ENCODE data around the gene APMAP. TPM values are rescaled to one million over a fixed set of nuclear protein-coding genes. Genes with fewer than 3 reads are reported as not detected.
A peak's percentile ranks its signal among the peaks of the same experiment; 100 is the strongest.

The APMAP gene
- total RNA-seq, 1 donor from 2014 or later: 95.2 TPM

DNA sequence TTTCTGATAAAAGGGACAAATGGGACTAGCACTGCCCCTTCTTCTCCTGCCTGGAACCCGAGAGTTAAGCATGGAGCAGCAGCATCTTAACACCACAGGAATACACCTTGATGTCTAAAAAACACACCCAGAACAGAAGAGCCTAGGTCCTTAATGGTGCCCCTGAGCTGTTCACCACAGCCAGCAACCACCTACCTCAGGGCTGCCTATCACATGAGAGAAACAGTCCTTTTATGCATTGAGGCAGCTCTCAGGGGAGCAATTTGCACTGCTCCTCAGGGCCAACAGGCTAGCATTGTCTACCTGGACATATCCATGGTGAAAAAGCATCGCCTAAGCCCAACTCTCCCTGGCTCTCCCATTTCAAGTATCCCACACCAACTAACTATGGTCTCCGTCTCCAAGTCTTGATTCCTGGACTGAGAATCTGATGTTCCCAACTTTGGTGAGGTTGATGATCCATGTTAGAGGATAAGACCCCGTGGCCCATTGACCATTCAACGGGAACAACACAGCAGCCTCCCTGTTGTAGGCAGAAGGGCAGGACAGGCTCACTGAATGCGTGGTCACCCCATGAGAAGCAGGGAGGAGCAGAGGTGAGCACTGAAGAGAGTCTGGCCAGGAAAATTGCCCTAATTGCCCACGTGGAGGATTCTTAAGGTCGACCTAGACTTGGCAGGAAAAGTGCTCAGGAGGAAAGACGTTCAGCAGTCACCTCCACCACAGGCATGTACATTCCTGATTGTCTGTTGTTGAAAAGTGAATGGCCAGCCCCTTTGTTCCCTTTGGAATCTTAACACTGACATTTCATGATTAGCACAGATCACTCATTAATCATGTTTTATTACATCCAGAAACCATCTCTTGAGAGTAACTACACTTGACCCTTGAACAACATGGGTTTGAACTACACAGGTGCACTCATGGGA is 4.2 kb upstream of the APMAP start:
- Mint-ChIP-seq H3K9me3 (ENCODE audit: unreplicated experiment) (no peaks in the 10 kb centered on the region), H3K4me3 (ENCODE audit: unreplicated experiment) (no peak overlapping the region), H3K4me1 (ENCODE audit: unreplicated experiment) (peaks cover 25% of the 10 kb centered on the region), H3K27ac (ENCODE audit: unreplicated experiment) (no peak overlapping the region), H3K27me3 (ENCODE audit: unreplicated experiment) (peaks cover 8% of the 10 kb centered on the region), H3K36me3 (ENCODE audit: low read depth, unreplicated experiment) (peaks cover 3% of the 10 kb centered on the region)
- TF ChIP-seq, protein P1, sequence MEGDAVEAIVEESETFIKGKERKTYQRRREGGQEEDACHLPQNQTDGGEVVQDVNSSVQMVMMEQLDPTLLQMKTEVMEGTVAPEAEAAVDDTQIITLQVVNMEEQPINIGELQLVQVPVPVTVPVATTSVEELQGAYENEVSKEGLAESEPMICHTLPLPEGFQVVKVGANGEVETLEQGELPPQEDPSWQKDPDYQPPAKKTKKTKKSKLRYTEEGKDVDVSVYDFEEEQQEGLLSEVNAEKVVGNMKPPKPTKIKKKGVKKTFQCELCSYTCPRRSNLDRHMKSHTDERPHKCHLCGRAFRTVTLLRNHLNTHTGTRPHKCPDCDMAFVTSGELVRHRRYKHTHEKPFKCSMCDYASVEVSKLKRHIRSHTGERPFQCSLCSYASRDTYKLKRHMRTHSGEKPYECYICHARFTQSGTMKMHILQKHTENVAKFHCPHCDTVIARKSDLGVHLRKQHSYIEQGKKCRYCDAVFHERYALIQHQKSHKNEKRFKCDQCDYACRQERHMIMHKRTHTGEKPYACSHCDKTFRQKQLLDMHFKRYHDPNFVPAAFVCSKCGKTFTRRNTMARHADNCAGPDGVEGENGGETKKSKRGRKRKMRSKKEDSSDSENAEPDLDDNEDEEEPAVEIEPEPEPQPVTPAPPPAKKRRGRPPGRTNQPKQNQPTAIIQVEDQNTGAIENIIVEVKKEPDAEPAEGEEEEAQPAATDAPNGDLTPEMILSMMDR (IDR thresholded peaks at IDR 0.05; ENCODE audit: unreplicated experiment): no peak
- DNase-seq (ENCODE audit: low spot score): no peak

DNA sequence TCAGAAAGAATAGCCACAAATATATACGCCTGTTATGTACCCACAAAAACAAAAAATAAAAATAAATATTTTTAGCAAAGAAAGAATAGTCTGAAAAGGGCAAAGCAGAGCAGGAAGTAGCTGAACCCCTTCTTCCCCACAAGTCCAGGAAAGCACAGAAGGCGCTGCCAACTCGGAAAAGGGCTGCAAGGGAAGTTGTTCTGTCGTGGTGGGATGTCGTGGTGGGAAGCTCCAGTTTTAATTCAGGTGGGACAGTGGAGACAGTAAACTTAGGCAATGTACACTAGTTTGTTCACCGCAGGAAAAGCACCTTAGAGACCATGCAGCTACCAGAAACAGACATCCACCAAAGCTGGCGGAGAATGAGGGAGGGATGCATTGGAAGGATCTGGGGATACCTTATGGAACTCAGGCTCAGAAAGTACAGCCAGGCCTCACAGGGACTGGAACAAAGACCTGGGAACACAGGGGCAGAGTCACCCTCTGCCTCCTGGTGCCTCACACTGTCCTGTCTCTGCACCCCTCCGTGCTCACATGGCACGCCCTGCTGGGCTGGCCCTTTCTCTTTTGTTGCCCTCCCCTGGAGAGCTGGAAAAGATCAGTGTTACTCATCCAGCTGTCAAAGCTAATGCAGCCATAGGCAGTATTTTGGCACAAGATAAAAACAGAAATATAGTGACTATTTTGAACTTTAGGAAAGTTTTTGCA is 3.3 kb upstream of the APMAP start:
- TF ChIP-seq, protein P1 (IDR thresholded peaks at IDR 0.05; ENCODE audit: unreplicated experiment): no peak
- no peak for DNase-seq (ENCODE audit: low spot score)

DNA sequence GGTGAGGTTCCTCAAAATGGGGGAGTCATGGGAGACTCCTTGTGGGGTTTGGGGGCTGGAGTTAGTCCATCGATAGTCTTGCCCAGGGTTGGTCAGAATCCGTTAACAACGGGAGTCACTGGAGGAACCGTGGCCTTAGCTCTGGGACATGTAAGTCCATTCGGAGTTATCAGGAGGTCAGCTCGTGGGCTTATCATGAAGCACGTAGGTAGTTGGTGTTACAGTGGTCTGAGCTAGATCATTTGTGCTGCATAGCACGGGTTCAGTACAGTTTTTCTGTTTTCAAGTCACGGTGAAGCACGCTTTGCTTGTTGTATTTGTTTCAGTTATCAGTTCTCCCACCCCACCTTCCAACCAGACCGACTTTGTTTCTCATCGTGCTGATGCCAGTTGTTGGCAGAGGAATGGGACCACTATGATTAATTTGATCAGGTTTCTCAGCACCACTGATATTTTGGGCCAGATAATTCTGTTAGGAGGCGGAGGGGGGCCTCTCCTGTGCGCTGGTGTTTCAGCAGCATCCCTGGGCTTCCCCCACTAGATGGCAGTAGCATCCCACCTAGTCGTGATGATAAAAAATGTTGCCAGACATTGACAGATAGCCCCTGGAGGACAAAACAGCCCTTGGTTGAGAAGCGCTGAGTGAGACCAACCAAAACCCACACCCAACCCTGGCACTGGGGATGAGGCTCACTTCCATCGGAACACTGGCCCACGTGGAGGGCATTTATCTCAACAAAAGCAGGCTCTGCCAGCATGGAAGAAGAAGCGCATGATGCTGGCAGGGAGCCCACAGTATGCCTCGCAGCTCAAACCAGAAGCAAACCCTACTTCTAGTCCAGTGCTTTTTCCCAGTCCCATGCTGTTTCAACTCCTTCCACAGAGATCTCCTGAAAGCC is 2.2 kb upstream of the APMAP start:
- peaks cover 8% of the 10 kb centered on the region for H3K27me3 Mint-ChIP-seq (ENCODE audit: unreplicated experiment)
- peaks cover 4% of the 10 kb centered on the region for H3K36me3 Mint-ChIP-seq (ENCODE audit: low read depth, unreplicated experiment)
- H3K4me3 Mint-ChIP-seq (ENCODE audit: unreplicated experiment): no peak overlapping the region
- H3K27ac Mint-ChIP-seq (ENCODE audit: unreplicated experiment): no peak overlapping the region
- peaks cover 44% of the 10 kb centered on the region for H3K4me1 Mint-ChIP-seq (ENCODE audit: unreplicated experiment)
- TF ChIP-seq, protein P1 (IDR thresholded peaks at IDR 0.05; ENCODE audit: unreplicated experiment): peak; percentile 84
- H3K9me3 Mint-ChIP-seq (ENCODE audit: unreplicated experiment): no peaks in the 10 kb centered on the region
- DNase-seq (ENCODE audit: low spot score): peak; percentile 85

More for the DNA sequence above, 3.3 kb upstream of the APMAP start:
- Mint-ChIP-seq H3K4me3 (ENCODE audit: unreplicated experiment) (no peak overlapping the region), H3K36me3 (ENCODE audit: low read depth, unreplicated experiment) (peaks cover 4% of the 10 kb centered on the region), H3K9me3 (ENCODE audit: unreplicated experiment) (no peaks in the 10 kb centered on the region), H3K4me1 (ENCODE audit: unreplicated experiment) (peaks cover 33% of the 10 kb centered on the region), H3K27me3 (ENCODE audit: unreplicated experiment) (peaks cover 8% of the 10 kb centered on the region), H3K27ac (ENCODE audit: unreplicated experiment) (no peak overlapping the region)

DNA sequence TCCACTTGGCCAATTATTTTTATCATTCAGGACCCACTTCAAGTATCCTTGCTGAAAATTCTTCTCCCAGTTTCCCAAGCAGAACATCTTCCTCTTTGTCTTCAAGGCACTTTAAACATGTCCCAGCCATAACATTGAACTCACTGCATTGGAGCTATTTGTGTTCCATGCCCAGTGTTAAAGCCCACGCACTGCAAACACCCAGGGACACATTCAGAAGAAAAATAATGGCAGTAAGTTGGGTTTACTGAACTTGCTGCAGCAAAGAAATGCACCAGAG is 1.6 kb upstream of the APMAP start:
- H3K4me1 Mint-ChIP-seq (ENCODE audit: unreplicated experiment): peaks cover 46% of the 10 kb centered on the region
- H3K4me3 Mint-ChIP-seq (ENCODE audit: unreplicated experiment): no peak overlapping the region
- no peak for DNase-seq (ENCODE audit: low spot score)
- peaks cover 8% of the 10 kb centered on the region for H3K27me3 Mint-ChIP-seq (ENCODE audit: unreplicated experiment)
- H3K36me3 Mint-ChIP-seq (ENCODE audit: low read depth, unreplicated experiment): peaks cover 4% of the 10 kb centered on the region
- H3K9me3 Mint-ChIP-seq (ENCODE audit: unreplicated experiment): no peaks in the 10 kb centered on the region
- peak overlapping the region; percentile 4 for H3K27ac Mint-ChIP-seq (ENCODE audit: unreplicated experiment)
- TF ChIP-seq, protein P1 (IDR thresholded peaks at IDR 0.05; ENCODE audit: unreplicated experiment): no peak
